A673 (cell line): ENCODE data around the gene UNC5A. TPM values are rescaled to one million over a fixed set of nuclear protein-coding genes. Genes with fewer than 3 reads are reported as not detected.

Experiments used
- BruUV-seq: library from RNA; stranded (reverse); fragments of 400-500 nt; replicated peaks from 2 replicates; lab custom pipeline; 2021; lab: Mats Ljungman, UMichigan
- CTCF ChIA-PET: fragments of 300-600 bp; sonication (Branson Sonifier 250); formaldehyde crosslinking; loops from one replicate; lab custom pipeline; 2022; ENCODE audit warnings: antibody characterized with exemption; lab: Charles Lee
- POLR2A ChIA-PET: fragments of 300-600 bp; sonication (Branson Sonifier 250); formaldehyde crosslinking; loops from one replicate; lab custom pipeline; 2022; ENCODE audit warnings: antibody characterized with exemption; ENCODE audit not compliant: low non-redundant PET; lab: Charles Lee
- DNase-seq: peaks from one replicate; pipeline ENCODE4 v3.0.0-alpha.2; 2015; ENCODE audit warnings: low spot score
- H3K27ac ChIP-seq: fragments of 200-600 bp; sonication (generic); 2 replicates; pipeline ENCODE4 v1.5.1; 2016; ENCODE audit warnings: mixed run types, low read depth, mild to moderate bottlenecking, mixed read lengths, antibody characterized with exemption, low read length; ENCODE audit not compliant: poor library complexity, severe bottlenecking
- H3K27me3 ChIP-seq: fragments of 200-600 bp; sonication (generic); replicated peaks from 2 replicates; pipeline ENCODE4 v1.6.1; 2017; ENCODE audit warnings: mixed run types, low read depth, mild to moderate bottlenecking, mixed read lengths, antibody characterized with exemption, low read length; ENCODE audit not compliant: insufficient read depth, poor library complexity
- H3K36me3 ChIP-seq: fragments of 200-600 bp; sonication (generic); 2 replicates; pipeline ENCODE4 v1.6.1; 2016; ENCODE audit warnings: mixed run types, mild to moderate bottlenecking, mixed read lengths, antibody characterized with exemption, low read length; ENCODE audit not compliant: insufficient read depth, poor library complexity, severe bottlenecking
- H3K4me1 ChIP-seq: fragments of 200-600 bp; sonication (generic); 2 replicates; pipeline ENCODE4 v1.6.1; 2017; ENCODE audit warnings: mixed run types, mild to moderate bottlenecking, mixed read lengths, antibody characterized with exemption, low read length; ENCODE audit not compliant: insufficient read depth, poor library complexity, severe bottlenecking
- H3K4me3 ChIP-seq: fragments of 200-600 bp; sonication (generic); 2 replicates; pipeline ENCODE4 v1.5.1; 2016; ENCODE audit warnings: low read depth, mixed run types, mild to moderate bottlenecking, mixed read lengths, low read length; ENCODE audit not compliant: poor library complexity, severe bottlenecking
- H3K9me3 ChIP-seq: fragments of 200-600 bp; sonication (generic); 2 replicates; pipeline ENCODE4 v1.6.1; 2016; ENCODE audit warnings: mixed run types, low read depth, mild to moderate bottlenecking, mixed read lengths, antibody characterized with exemption, low read length; ENCODE audit not compliant: poor library complexity, severe bottlenecking
- EZH2 ChIP-seq: fragments of 200-600 bp; sonication (generic); IDR thresholded peaks from 2 replicates; pipeline ENCODE4 v1.6.1; 2017; ENCODE audit warnings: borderline replicate concordance, low read depth, mild to moderate bottlenecking, mixed read lengths, antibody characterized with exemption, low read length; ENCODE audit not compliant: poor library complexity, severe bottlenecking
- intact Hi-C: fragments of 100-400 bp; cut with micrococcal nuclease; formaldehyde crosslinking; loops from one replicate; pipeline ENCODE4 v1.10.0; 2022; ENCODE audit not compliant: unreplicated experiment
- total RNA-seq: library from RNA; stranded (reverse); gene quantifications from 2 replicates; pipeline ENCODE4 v1.2.3, GENCODE V29; 2021
- TF ChIP-seq, protein P1 (sequence below): fragments of 300-800, 200-600 bp; sonication (generic); conservative IDR thresholded peaks from 2 replicates; pipeline ENCODE4 v1.5.1; 2017; ENCODE audit warnings: low read depth, mild to moderate bottlenecking, antibody characterized with exemption, low read length, moderate library complexity, mixed read lengths

UNC5A gene
- total RNA-seq, 1 experiment from 2014 or later = 7.5 TPM

DNA sequence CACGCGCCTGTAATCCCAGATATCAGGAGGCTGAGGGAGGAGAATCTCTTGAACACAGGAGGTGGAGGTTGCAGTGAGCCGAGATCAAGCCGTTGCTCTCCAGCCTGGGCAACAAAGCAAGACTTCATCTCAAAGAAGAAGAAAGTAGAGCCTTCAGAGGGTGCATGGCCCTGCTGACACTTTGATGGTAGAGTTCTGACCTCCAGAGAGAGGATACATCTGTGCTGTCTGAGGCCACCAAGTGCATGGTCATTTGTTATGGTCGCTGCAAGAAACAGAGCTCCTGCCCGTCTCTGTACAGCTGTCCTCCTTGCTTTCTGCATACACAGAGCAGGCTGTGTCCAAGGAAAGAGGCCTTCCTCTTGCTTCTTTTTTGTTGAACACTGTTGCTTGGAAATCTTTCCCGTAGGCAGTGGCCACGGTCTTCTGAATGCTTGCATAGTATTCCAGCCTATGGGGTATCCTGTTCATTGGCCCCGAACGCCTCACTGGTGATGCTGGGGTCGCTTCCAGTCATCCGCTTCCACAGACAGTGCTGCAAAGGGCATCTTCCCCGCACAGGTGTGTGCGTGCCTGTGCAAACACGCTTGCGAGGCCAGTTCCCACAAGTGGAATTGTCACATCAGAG lies 36.8 kb upstream of the UNC5A start:
- H3K27ac ChIP-seq = no peak overlapping the region
- TF ChIP-seq, protein P1, sequence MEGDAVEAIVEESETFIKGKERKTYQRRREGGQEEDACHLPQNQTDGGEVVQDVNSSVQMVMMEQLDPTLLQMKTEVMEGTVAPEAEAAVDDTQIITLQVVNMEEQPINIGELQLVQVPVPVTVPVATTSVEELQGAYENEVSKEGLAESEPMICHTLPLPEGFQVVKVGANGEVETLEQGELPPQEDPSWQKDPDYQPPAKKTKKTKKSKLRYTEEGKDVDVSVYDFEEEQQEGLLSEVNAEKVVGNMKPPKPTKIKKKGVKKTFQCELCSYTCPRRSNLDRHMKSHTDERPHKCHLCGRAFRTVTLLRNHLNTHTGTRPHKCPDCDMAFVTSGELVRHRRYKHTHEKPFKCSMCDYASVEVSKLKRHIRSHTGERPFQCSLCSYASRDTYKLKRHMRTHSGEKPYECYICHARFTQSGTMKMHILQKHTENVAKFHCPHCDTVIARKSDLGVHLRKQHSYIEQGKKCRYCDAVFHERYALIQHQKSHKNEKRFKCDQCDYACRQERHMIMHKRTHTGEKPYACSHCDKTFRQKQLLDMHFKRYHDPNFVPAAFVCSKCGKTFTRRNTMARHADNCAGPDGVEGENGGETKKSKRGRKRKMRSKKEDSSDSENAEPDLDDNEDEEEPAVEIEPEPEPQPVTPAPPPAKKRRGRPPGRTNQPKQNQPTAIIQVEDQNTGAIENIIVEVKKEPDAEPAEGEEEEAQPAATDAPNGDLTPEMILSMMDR = no peak
- TF ChIP-seq EZH2 = no peak
- no peaks in the 10 kb centered on the region for H3K27me3 ChIP-seq
- H3K4me1 ChIP-seq = no peaks in the 10 kb centered on the region
- BruUV-seq = no TSS peak
- H3K4me3 ChIP-seq = no peak overlapping the region
- ChIA-PET POLR2A (no interaction called here), CTCF (no interaction called here)
- no peaks in the 10 kb centered on the region for H3K36me3 ChIP-seq
- DNase-seq = no peak
- H3K9me3 ChIP-seq = no peaks in the 10 kb centered on the region
- intact Hi-C loops = no loop called here

DNA sequence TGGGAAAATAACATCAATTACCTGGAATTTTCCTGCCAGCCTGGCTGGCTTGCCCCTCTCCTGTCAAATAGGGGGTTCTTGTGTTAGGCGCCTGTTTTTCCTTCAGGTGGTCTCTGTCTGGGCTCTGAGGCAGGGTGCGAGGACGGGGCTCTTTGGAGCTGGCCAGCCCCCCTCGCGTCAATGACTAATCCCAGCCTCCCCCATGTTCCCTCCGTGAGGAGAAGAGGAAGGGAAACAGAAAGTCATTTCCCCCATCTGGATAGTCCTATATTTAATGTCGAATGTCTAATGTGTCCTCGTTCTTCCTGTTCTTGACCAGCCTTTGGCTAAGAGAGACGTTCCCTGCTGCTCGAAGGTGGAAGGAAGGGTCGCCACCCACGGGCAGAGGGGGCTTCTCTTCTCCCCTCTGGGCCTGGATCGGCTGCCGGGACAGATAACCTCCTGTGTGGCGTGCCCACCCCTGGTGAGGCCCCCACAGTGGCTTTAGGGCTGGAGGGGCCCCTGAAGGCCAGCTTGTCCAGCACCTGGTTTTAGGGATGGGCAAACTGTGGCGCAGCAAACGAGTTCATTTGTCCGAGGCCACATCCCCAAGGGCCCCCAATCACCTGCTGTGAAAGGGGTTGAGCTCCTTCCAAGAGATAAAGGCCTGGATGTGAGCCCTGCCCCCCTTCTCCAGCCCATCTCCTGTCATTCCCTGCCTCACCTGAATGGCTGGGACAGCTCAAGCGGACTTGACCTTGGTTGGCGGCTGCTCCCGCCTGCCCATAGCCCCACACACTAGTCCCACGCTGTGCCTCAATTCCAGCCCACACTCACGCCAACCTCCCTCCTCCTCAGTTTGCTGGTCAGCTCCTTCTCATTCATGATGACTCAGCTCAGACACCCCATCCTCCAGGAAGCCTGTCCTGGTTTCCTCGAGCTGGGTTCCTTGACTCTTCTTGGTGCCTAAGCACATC lies 35.9 kb upstream of the UNC5A start:
- TF ChIP-seq EZH2 = no peak
- TF ChIP-seq, protein P1 = no peak
- BruUV-seq = no TSS peak

DNA sequence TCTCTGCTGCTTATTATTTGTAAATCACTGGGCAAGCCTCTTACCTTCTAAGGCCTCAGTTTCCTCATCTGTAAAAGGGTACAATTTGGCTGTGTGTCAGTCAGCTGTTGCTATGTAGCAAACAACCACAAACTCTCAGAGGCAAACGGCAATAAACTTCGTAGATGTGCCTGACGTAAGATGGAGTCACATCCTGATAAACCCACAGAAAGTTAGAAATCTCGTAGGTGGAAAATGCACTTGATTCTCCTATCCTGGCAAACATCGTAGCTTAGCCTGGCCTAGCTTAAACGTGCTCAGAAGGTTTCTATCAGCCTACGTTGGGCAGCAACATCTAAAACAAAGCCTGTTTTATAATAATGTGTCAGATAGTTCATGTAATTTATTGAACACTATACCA lies 35.0 kb upstream of the UNC5A start:
- POLR2A ChIA-PET = no interaction called here
- CTCF ChIA-PET = no interaction called here

More for the DNA sequence above, 35.9 kb upstream of the UNC5A start:
- H3K4me3 ChIP-seq = no peak overlapping the region
- H3K4me1 ChIP-seq = no peaks in the 10 kb centered on the region
- ChIA-PET POLR2A (no interaction called here), CTCF (no interaction called here)
- DNase-seq = no peak
- no peaks in the 10 kb centered on the region for H3K27me3 ChIP-seq
- intact Hi-C loops = no loop called here
- no peak overlapping the region for H3K27ac ChIP-seq
- no peaks in the 10 kb centered on the region for H3K36me3 ChIP-seq
- no peaks in the 10 kb centered on the region for H3K9me3 ChIP-seq

More for the DNA sequence above, 35.0 kb upstream of the UNC5A start:
- Histone ChIP-seq H3K4me3 (no peak overlapping the region), H3K4me1 (no peaks in the 10 kb centered on the region), H3K27ac (no peak overlapping the region), H3K9me3 (no peaks in the 10 kb centered on the region), H3K27me3 (no peaks in the 10 kb centered on the region), H3K36me3 (no peaks in the 10 kb centered on the region)
- no TSS peak for BruUV-seq
- intact Hi-C loops = no loop called here
- TF ChIP-seq, protein P1 = no peak
- TF ChIP-seq EZH2 = no peak
- no peak for DNase-seq
